DOHH2 (cell line): ENCODE results near the gene SLC25A22.

Source experiments
- H3F3A ChIP-seq: fragments of 200-600 bp; sonication (generic), shearing (Covaris generic); 2 replicates; pipeline ENCODE4 v1.6.0; 2016; ENCODE audit warnings: antibody characterized with exemption, mild to moderate bottlenecking; ENCODE audit not compliant: control insufficient read depth, insufficient read depth
- H3K27ac ChIP-seq: fragments of 200-600 bp; sonication (generic); 2 replicates; pipeline ENCODE4 v1.5.1; 2014; ENCODE audit warnings: low read depth, mild to moderate bottlenecking, low read length, moderate library complexity
- H3K27me3 ChIP-seq: fragments of 200-600 bp; sonication (generic); 2 replicates; pipeline ENCODE4 v1.6.1; 2014; ENCODE audit warnings: mild to moderate bottlenecking, low read length, mixed read lengths; ENCODE audit not compliant: control insufficient read depth
- H3K36me3 ChIP-seq: fragments of 200-600 bp; sonication (generic); 2 replicates; pipeline ENCODE4 v1.6.1; 2014; ENCODE audit warnings: mild to moderate bottlenecking, low read length, moderate library complexity, mixed read lengths; ENCODE audit not compliant: control insufficient read depth
- H3K4me1 ChIP-seq: fragments of 200-600 bp; sonication (generic); 2 replicates; pipeline ENCODE4 v1.6.1; 2014; ENCODE audit warnings: mild to moderate bottlenecking, low read length, mixed read lengths; ENCODE audit not compliant: control insufficient read depth
- H3K4me2 ChIP-seq: fragments of 200-600 bp; sonication (generic); 2 replicates; pipeline ENCODE4 v1.6.0; 2014; ENCODE audit warnings: mild to moderate bottlenecking, low read length, moderate library complexity
- H3K4me3 ChIP-seq: fragments of 200-600 bp; sonication (generic); 2 replicates; pipeline ENCODE4 v1.5.1; 2014; ENCODE audit warnings: mild to moderate bottlenecking, low read length, mixed read lengths
- H3K79me2 ChIP-seq: fragments of 200-600 bp; sonication (generic); 2 replicates; pipeline ENCODE4 v1.6.1; 2014; ENCODE audit warnings: mild to moderate bottlenecking, low read length, mixed read lengths; ENCODE audit not compliant: control insufficient read depth
- H3K9me2 ChIP-seq: fragments of 200-600 bp; sonication (generic); replicated peaks from 2 replicates; pipeline ENCODE4 v1.6.1; 2014; ENCODE audit warnings: mild to moderate bottlenecking, low read length, mixed read lengths; ENCODE audit not compliant: control insufficient read depth
- H3K9me3 ChIP-seq: fragments of 200-600 bp; sonication (generic); 2 replicates; pipeline ENCODE4 v1.6.1; 2014; ENCODE audit warnings: antibody characterized with exemption, low read length, mixed read lengths; ENCODE audit not compliant: control insufficient read depth, insufficient read depth
- H4K20me1 ChIP-seq: fragments of 200-600 bp; sonication (generic); 2 replicates; pipeline ENCODE4 v1.6.0; 2014; ENCODE audit warnings: low read depth, mild to moderate bottlenecking, antibody characterized with exemption, low read length, moderate library complexity; ENCODE audit not compliant: control insufficient read depth, insufficient read depth
- CTCF ChIP-seq: fragments of 200-600 bp; sonication (generic); IDR thresholded peaks from one replicate; pipeline ENCODE4 v1.5.1; 2014; ENCODE audit warnings: antibody characterized with exemption, mild to moderate bottlenecking, low read depth, low read length; ENCODE audit not compliant: poor library complexity, severe bottlenecking
- EZH2phosphoT487 ChIP-seq: fragments of 200-600 bp; sonication (generic); IDR thresholded peaks from 2 replicates; pipeline ENCODE4 v1.6.1; 2017; ENCODE audit warnings: borderline replicate concordance, mild to moderate bottlenecking, antibody characterized with exemption, low read length, moderate library complexity, mixed read lengths

The SLC25A22 gene

DNA sequence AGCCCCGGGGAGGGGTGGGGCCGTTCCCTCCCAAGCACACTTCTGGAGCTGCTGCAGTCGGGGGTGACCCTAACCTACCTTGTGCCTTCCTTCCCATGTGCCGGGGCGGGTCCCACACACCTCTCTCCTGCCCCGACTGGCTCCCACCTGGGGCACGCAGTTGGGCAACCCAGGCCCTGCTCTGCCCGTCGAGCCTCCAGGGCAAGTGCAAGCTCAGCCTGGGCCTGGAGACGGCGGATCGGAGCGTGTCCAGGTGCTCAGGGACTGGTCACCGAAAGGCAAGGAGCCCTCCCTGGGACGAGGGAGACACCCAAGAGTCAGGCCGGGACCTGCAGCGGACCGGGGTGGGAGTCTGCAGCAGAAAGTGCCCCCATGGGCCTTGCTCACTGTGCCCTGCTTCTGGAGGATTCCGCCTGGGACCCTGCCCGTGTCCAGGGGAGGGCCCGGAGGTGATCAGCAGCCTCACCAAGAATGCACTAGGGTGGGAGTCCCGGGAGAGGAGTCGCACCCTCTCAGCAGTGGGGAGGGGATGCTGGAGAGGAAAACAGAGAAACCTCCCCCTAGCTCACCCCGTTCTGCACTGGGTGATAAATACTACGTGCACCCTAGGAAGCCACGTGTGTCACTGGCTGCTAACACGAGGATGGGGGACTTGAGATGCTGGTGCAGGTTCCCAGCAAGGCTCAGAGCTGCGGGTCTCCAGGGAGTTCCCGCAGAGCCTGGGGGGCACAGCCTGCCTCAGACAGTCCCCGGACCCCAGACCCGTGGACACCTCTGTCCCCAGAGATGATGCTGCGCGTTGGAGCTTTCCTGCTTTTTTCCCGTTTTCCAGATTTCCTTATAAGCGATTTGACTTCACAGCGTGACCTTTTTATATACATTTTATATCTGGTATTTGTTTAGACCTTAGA lies 15.6 kb downstream of the SLC25A22 start:
- TF ChIP-seq EZH2phosphoT487 (no peak), CTCF (no peak)

DNA sequence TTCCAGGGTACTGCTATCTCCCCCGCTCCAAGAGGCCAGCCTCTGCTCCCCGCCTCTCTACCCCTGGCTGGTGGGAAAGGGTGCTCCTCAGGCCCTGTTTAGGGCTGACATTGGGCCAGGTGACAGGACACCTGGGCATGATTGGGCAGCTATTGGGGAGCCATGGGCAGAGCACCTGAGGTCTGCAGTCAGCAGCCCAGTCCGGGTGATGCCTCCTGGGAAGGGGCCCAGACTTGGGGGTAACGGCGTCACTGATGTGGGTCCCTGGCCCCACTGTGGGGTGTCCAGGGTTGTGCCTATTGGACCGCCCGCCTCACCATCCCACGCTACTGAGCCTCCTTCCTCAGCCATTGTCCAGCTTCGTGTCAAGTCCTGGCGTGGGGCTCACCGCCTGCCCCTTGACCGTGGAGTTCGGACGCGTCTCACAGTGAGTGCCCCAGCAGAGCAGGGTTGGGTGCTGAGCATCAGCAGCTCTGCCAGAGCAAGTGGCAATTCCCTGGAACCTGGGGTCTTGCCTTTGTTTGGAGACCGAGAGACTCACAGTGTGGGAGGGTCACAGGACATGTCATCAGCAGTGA lies 18.0 kb downstream of the SLC25A22 start:
- Histone ChIP-seq H3K36me3 (peaks cover 26% of the 10 kb centered on the region), H3K27ac (no peak overlapping the region), H3F3A (no peaks in the 10 kb centered on the region), H3K4me1 (peaks cover 19% of the 10 kb centered on the region), H3K27me3 (no peaks in the 10 kb centered on the region), H3K9me3 (no peaks in the 10 kb centered on the region), H3K4me2 (no peak overlapping the region), H3K9me2 (no peaks in the 10 kb centered on the region), H3K79me2 (peaks cover 43% of the 10 kb centered on the region), H3K4me3 (no peak overlapping the region), H4K20me1 (no peaks in the 10 kb centered on the region)
- TF ChIP-seq CTCF (no peak), EZH2phosphoT487 (no peak)

More for the DNA sequence above, 15.6 kb downstream of the SLC25A22 start:
- Histone ChIP-seq H3K4me2 (no peak overlapping the region), H3K9me2 (no peaks in the 10 kb centered on the region), H3K4me3 (no peak overlapping the region), H3K36me3 (peaks cover 19% of the 10 kb centered on the region), H3K9me3 (no peaks in the 10 kb centered on the region), H3K27me3 (no peaks in the 10 kb centered on the region), H3K27ac (no peak overlapping the region), H3K79me2 (peaks cover 20% of the 10 kb centered on the region), H4K20me1 (no peaks in the 10 kb centered on the region), H3K4me1 (peaks cover 13% of the 10 kb centered on the region), H3F3A (no peaks in the 10 kb centered on the region)

GRCh38 chr11:778976-779954 lies 18.8 kb downstream of the SLC25A22 start:
- Histone ChIP-seq H3K9me2 (no peaks in the 10 kb centered on the region), H3K9me3 (no peaks in the 10 kb centered on the region), H4K20me1 (no peaks in the 10 kb centered on the region), H3K36me3 (peaks cover 32% of the 10 kb centered on the region), H3K27ac (no peak overlapping the region), H3K4me2 (peak overlapping the region; percentile 94; the same call in 1 of the 2 replicates), H3K27me3 (no peaks in the 10 kb centered on the region), H3K4me3 (no peak overlapping the region), H3K4me1 (peaks cover 19% of the 10 kb centered on the region), H3F3A (no peaks in the 10 kb centered on the region), H3K79me2 (peaks cover 51% of the 10 kb centered on the region)
- TF ChIP-seq CTCF (peak; percentile 32), EZH2phosphoT487 (no peak)
